IMR-90 (cell line): ENCODE measurements around the gene DUSP12. TPM values are rescaled to one million over a fixed set of nuclear protein-coding genes. Genes with fewer than 3 reads are reported as not detected.

Experiments
- ATAC-seq: fragments of 200-7000 bp; cut with Tn5 transposase; 2 replicates; pipeline ENCODE4 v1.9.1; 2020; ENCODE audit warnings: low read depth, mild to moderate bottlenecking, moderate library complexity
- BruUV-seq: library from RNA; stranded (reverse); fragments of 400-500 nt; replicated peaks from 2 replicates; lab custom pipeline; 2021; lab: Mats Ljungman, UMichigan
- CTCF ChIA-PET: fragments of 300-600 bp; formaldehyde crosslinking; extraction: SDS; loops from one replicate; lab custom pipeline; 2021; ENCODE audit warnings: antibody characterized with exemption; lab: Yijun Ruan, JAX
- POLR2A ChIA-PET: fragments of 300-600 bp; sonication (Branson Sonifier 250); formaldehyde crosslinking; loops from one replicate; lab custom pipeline; 2022; ENCODE audit warnings: antibody characterized with exemption; ENCODE audit not compliant: unreplicated experiment; lab: Charles Lee
- DNase-seq: peaks from one replicate; pipeline ENCODE4 v3.0.0; 2013
- H2AFZ ChIP-seq: replicated peaks from 2 replicates; pipeline ENCODE3; 2013; ENCODE audit warnings: low read length, mild to moderate bottlenecking; ENCODE audit not compliant: poor library complexity
- H2AK5ac ChIP-seq: 2 replicates; pipeline ENCODE4 v1.6.1; 2013; ENCODE audit warnings: low read depth, low read length, inconsistent platforms
- H2AK9ac ChIP-seq: replicated peaks from 2 replicates; pipeline ENCODE3; 2013; ENCODE audit warnings: mild to moderate bottlenecking, low read depth, low read length, moderate library complexity; ENCODE audit not compliant: poor library complexity
- H2BK120ac ChIP-seq: 2 replicates; pipeline ENCODE4 v1.6.1; 2013; ENCODE audit warnings: low read depth, low read length, inconsistent platforms
- H2BK15ac ChIP-seq: 3 replicates; pipeline ENCODE4 v1.6.1; 2013; ENCODE audit warnings: low read depth, low read length, inconsistent platforms
- H2BK20ac ChIP-seq: 2 replicates; pipeline ENCODE4 v1.6.1; 2013; ENCODE audit warnings: low read depth, mild to moderate bottlenecking, inconsistent platforms, low read length, moderate library complexity
- H2BK5ac ChIP-seq: 2 replicates; pipeline ENCODE4 v1.6.1; 2013; ENCODE audit warnings: mild to moderate bottlenecking, low read depth, low read length, inconsistent platforms; ENCODE audit not compliant: poor library complexity, severe bottlenecking
- H3K14ac ChIP-seq: replicated peaks from 2 replicates; pipeline ENCODE4 v1.6.1; 2013; ENCODE audit warnings: low read depth, low read length, inconsistent platforms
- H3K18ac ChIP-seq: 2 replicates; pipeline ENCODE4 v1.6.1; 2013; ENCODE audit warnings: low read depth, low read length, control low read depth
- H3K23ac ChIP-seq: 2 replicates; pipeline ENCODE4 v1.6.1; 2013; ENCODE audit warnings: low read depth, low read length, inconsistent platforms
- H3K27ac ChIP-seq: 2 replicates; pipeline ENCODE4 v1.5.1; 2013; ENCODE audit warnings: mild to moderate bottlenecking, control low read depth, low read length; ENCODE audit not compliant: insufficient read depth
- H3K27me3 ChIP-seq: 2 replicates; pipeline ENCODE4 v1.6.1; 2013; ENCODE audit warnings: low read length; ENCODE audit not compliant: control insufficient read depth, insufficient read depth
- H3K36me3 ChIP-seq: 2 replicates; pipeline ENCODE4 v1.6.1; 2013; ENCODE audit warnings: low read length, mixed read lengths; ENCODE audit not compliant: control insufficient read depth, insufficient read depth
- H3K4ac ChIP-seq: 2 replicates; pipeline ENCODE4 v1.6.1; 2013; ENCODE audit warnings: low read depth, low read length, inconsistent platforms
- H3K4me1 ChIP-seq: 2 replicates; pipeline ENCODE4 v1.6.1; 2013; ENCODE audit warnings: low read length, mixed read lengths; ENCODE audit not compliant: control insufficient read depth, insufficient read depth
- H3K4me2 ChIP-seq: 2 replicates; pipeline ENCODE4 v1.6.1; 2013; ENCODE audit warnings: low read depth, mild to moderate bottlenecking, control low read depth, low read length, moderate library complexity
- H3K4me3 ChIP-seq: 2 replicates; pipeline ENCODE4 v1.5.1; 2013; ENCODE audit warnings: low read depth, mild to moderate bottlenecking, control low read depth, low read length, moderate library complexity; ENCODE audit not compliant: insufficient read depth
- H3K56ac ChIP-seq: 2 replicates; pipeline ENCODE4 v1.6.1; 2013; ENCODE audit warnings: low read length, inconsistent platforms; ENCODE audit not compliant: insufficient read depth; ENCODE audit errors: extremely low read depth
- H3K79me1 ChIP-seq, 2 experiments: 2 replicates each; pipeline ENCODE4 v1.6.1; 2013; ENCODE audit warnings: low read length in 2 of 2, inconsistent platforms in 1 of 2, low read depth in 1 of 2
- H3K9ac ChIP-seq: 2 replicates; pipeline ENCODE4 v1.6.1; 2013; ENCODE audit warnings: low read depth, low read length, control low read depth
- H3K9me1 ChIP-seq: 2 replicates; pipeline ENCODE4 v1.6.1; 2013; ENCODE audit warnings: low read length, inconsistent platforms; ENCODE audit not compliant: insufficient read depth
- H3K9me3 ChIP-seq: 2 replicates; pipeline ENCODE4 v1.6.1; 2013; ENCODE audit warnings: low read length; ENCODE audit not compliant: control insufficient read depth, insufficient read depth
- H4K20me1 ChIP-seq: 2 replicates; pipeline ENCODE4 v1.6.1; 2013; ENCODE audit warnings: low read length, inconsistent platforms; ENCODE audit not compliant: insufficient read depth
- H4K5ac ChIP-seq: 2 replicates; pipeline ENCODE4 v1.6.1; 2013; ENCODE audit warnings: mild to moderate bottlenecking, low read depth, low read length, control low read depth
- H4K8ac ChIP-seq, 2 experiments: 2 replicates each; pipeline ENCODE4 v1.6.1; 2013; ENCODE audit warnings: low read depth in 2 of 2, low read length in 2 of 2, control low read depth in 1 of 2, inconsistent platforms in 1 of 2
- H4K91ac ChIP-seq: 2 replicates; pipeline ENCODE4 v1.6.1; 2013; ENCODE audit warnings: low read depth, low read length, inconsistent platforms; ENCODE audit not compliant: insufficient read depth
- BHLHE40 ChIP-seq: fragments of 150-350 bp; IDR thresholded peaks from 2 replicates; pipeline ENCODE4 v1.6.1; 2016; ENCODE audit warnings: mild to moderate bottlenecking, low read depth, low read length
- CEBPB ChIP-seq: IDR thresholded peaks from 2 replicates; pipeline ENCODE4 v1.6.1; 2012; ENCODE audit warnings: low read depth, low read length, improper control_type of control experiment
- CHD1 ChIP-seq: IDR thresholded peaks from 2 replicates; pipeline ENCODE4 v1.6.1; 2012; ENCODE audit warnings: low read depth, low read length, improper control_type of control experiment
- CTCF ChIP-seq: conservative IDR thresholded peaks from 2 replicates; pipeline ENCODE4 v1.5.1; 2012; ENCODE audit warnings: mild to moderate bottlenecking, low read depth, low read length, improper control_type of control experiment
- ELK1 ChIP-seq: fragments of 150-350 bp; IDR thresholded peaks from 2 replicates; pipeline ENCODE4 v1.6.1; 2016; ENCODE audit warnings: low read depth, mild to moderate bottlenecking, low read length, moderate library complexity, borderline replicate concordance
- FOS ChIP-seq: fragments of 150-350 bp; IDR thresholded peaks from 2 replicates; pipeline ENCODE4 v1.6.1; 2016; ENCODE audit warnings: low read depth, low read length
- MAFK ChIP-seq: IDR thresholded peaks from 2 replicates; pipeline ENCODE4 v1.6.1; 2012; ENCODE audit warnings: low read depth, low read length, improper control_type of control experiment
- MAZ ChIP-seq: IDR thresholded peaks from 2 replicates; pipeline ENCODE4 v1.6.1; 2012; ENCODE audit warnings: low read depth, mild to moderate bottlenecking, low read length, improper control_type of control experiment, moderate library complexity, borderline replicate concordance
- MXI1 ChIP-seq: IDR thresholded peaks from 2 replicates; pipeline ENCODE4 v1.6.1; 2012; ENCODE audit warnings: low read depth, mild to moderate bottlenecking, low read length, moderate library complexity, borderline replicate concordance
- NFE2L2 ChIP-seq: fragments of 150-350 bp; IDR thresholded peaks from 2 replicates; pipeline ENCODE4 v1.6.1; 2016; ENCODE audit warnings: low read depth, mild to moderate bottlenecking, low read length
- POLR2A ChIP-seq: IDR thresholded peaks from 2 replicates; pipeline ENCODE4 v1.6.1; 2012; ENCODE audit warnings: mild to moderate bottlenecking, low read depth, low read length
- RAD21 ChIP-seq: IDR thresholded peaks from 2 replicates; pipeline ENCODE4 v1.6.1; 2012; ENCODE audit warnings: low read length, improper control_type of control experiment
- RCOR1 ChIP-seq: IDR thresholded peaks from 2 replicates; pipeline ENCODE4 v1.6.1; 2012; ENCODE audit warnings: mild to moderate bottlenecking, low read length, improper control_type of control experiment; ENCODE audit not compliant: insufficient replicate concordance
- RFX5 ChIP-seq: IDR thresholded peaks from 2 replicates; pipeline ENCODE4 v1.8.0; 2012; ENCODE audit warnings: low read depth, mild to moderate bottlenecking, low read length, moderate library complexity
- SMC3 ChIP-seq: fragments of 150-350 bp; IDR thresholded peaks from 2 replicates; pipeline ENCODE4 v1.6.1; 2016; ENCODE audit warnings: low read depth, mild to moderate bottlenecking, antibody characterized with exemption, low read length, moderate library complexity
- USF2 ChIP-seq: fragments of 150-350 bp; IDR thresholded peaks from 2 replicates; pipeline ENCODE4 v1.6.1; 2017; ENCODE audit warnings: mild to moderate bottlenecking, antibody characterized with exemption, low read length, low read depth
- WGBS, 2 experiments: methylation state at CpG; one replicate each; pipeline versions ENCODE4 v1.1.5 to v1.1.7; 2013; ENCODE audit warnings: missing lambda C conversion rate in 2 of 2; ENCODE audit not compliant: insufficient read length in 1 of 2; ENCODE audit errors: extremely low coverage in 2 of 2; 5-methylcytosine and 5-hydroxymethylcytosine counted together
- dilution Hi-C: fragments of 300-500 bp; cut with HindIII; formaldehyde crosslinking; loops from one replicate; pipeline ENCODE4 v1.14.3; 2018; ENCODE audit warnings: low sequenced_read_pairs; ENCODE audit not compliant: unreplicated experiment
- in situ Hi-C: fragments of 300-500 bp; cut with MboI; formaldehyde crosslinking; loops from 3 replicates; pipeline ENCODE4 v1.14.3; 2019; ENCODE audit warnings: low sequenced_read_pairs, inconsistent platforms, mixed read lengths
- intact Hi-C: fragments of 100-400 bp; cut with micrococcal nuclease; formaldehyde crosslinking; loops from 2 replicates; pipeline ENCODE4 v1.10.0; 2022
- polyA plus RNA-seq, 3 experiments: library from polyadenylated mRNA; depleted of rRNA; stranded (reverse); fragments of >200 nt; gene quantifications; 2 replicates each; pipeline ENCODE4 v1.2.3, GENCODE V29; 2012; ENCODE audit warnings: low replicate concordance in 1 of 3
- total RNA-seq: library from RNA; depleted of rRNA; stranded (reverse); fragments of >200 nt; gene quantifications from 2 replicates; pipeline ENCODE4 v1.2.3, GENCODE V29; 2012

The DUSP12 gene
- total and polyA plus RNA-seq, 2 of the 4 experiments (the other 2 are of a cell fraction), result 31.5 to 35.6 TPM

- Histone ChIP-seq H3K4me2 (no peak overlapping the region), H3K9me1 (no peaks in the 10 kb centered on the region; the same call in 1 of the 2 replicates), H4K91ac (no peak overlapping the region), H3K14ac (no peak overlapping the region), H2BK120ac (no peak overlapping the region), H4K8ac (no peak overlapping the region), H3K18ac (no peak overlapping the region), H2AFZ (no peak overlapping the region), H2BK5ac (no peak overlapping the region), H3K4me1 (peaks cover 5% of the 10 kb centered on the region), H3K56ac (no peak overlapping the region), H3K27me3 (no peaks in the 10 kb centered on the region), H3K9ac (no peak overlapping the region), H4K5ac (no peak overlapping the region), H3K36me3 (peaks cover 5% of the 10 kb centered on the region; the same call in 1 of the 2 replicates), H2AK5ac (no peak overlapping the region), H4K20me1 (no peaks in the 10 kb centered on the region), H3K4me3 (no peak overlapping the region), H3K9me3 (no peaks in the 10 kb centered on the region), H3K79me1 (peaks cover 26 to 28% of the 10 kb centered on the region in 2 experiments), H2BK20ac (no peak overlapping the region), H2AK9ac (no peak overlapping the region), H3K23ac (no peak overlapping the region), H3K4ac (no peak overlapping the region), H3K27ac (no peak overlapping the region), H2BK15ac (no peak overlapping the region)
- no peak for ATAC-seq
- in situ Hi-C loops (loop anchor here (25.0 kb wide), 2 partner anchors 458 to 608 kb away; partner anchors contain the start of genes C1orf226 and SPATA46), dilution Hi-C loops (no loop called here), intact Hi-C loops (no loop called here)
- DNase-seq, result no peak
- no TSS peak for BruUV-seq
- ChIA-PET CTCF (no interaction called here), POLR2A (no interaction called here)
- TF ChIP-seq FOS, result no peak
- no peak for TF ChIP-seq ELK1
- no peak for TF ChIP-seq MXI1
- TF ChIP-seq MAZ, result no peak
- TF ChIP-seq SMC3, result no peak
- no peak for TF ChIP-seq RFX5
- no peak for TF ChIP-seq CHD1
- no peak for TF ChIP-seq USF2
- no peak for TF ChIP-seq NFE2L2
- no peak for TF ChIP-seq RCOR1
- no peak for TF ChIP-seq RAD21
- no peak for TF ChIP-seq POLR2A
- TF ChIP-seq CTCF, result no peak
- TF ChIP-seq MAFK, result no peak
- TF ChIP-seq BHLHE40, result no peak
- TF ChIP-seq CEBPB, result no peak
- 100% methylated on average over 1 of the region's 2 CpGs; no CpG with 5 or more reads in 1 of the 2 experiments for WGBS, 2 experiments
Measured at GRCh38 chr1:161779393-161779792, 29.8 kb downstream of the DUSP12 start.
